Esophagus muscularis mucosa (tissue), 4 donors: ENCODE results near the gene GTF2F1. TPM values are rescaled to one million over a fixed set of nuclear protein-coding genes. Genes with fewer than 3 reads are reported as not detected.
"Not testable (repeated sequence)": the region's sequence is repeated elsewhere in the genome, so short reads cannot be mapped to it uniquely, and the experiment has no call there.

ENCODE experiments used
- DNase-seq: peaks from one replicate; pipeline ENCODE4 v3.0.0-alpha.2; 2017; ENCODE audit errors: extremely low spot score
- H3K27ac ChIP-seq, 4 donors: fragments of 200-600 bp; sonication (generic); replicated peaks in 1 of 4; 1 replicate in 3 of 4; 2 replicates in 1 of 4; pipeline ENCODE4 v1.5.1; 2016 to 2019; ENCODE audit warnings: mild to moderate bottlenecking in 1 of 4
- H3K27me3 ChIP-seq, 4 donors: fragments of 200-600 bp; sonication (generic); one replicate each; pipeline versions ENCODE4 v1.5.1 to v1.6.0; 2016 to 2019
- H3K36me3 ChIP-seq, 4 donors: fragments of 200-600 bp; sonication (generic); one replicate each; pipeline ENCODE4 v1.5.1; 2016 to 2019
- H3K4me1 ChIP-seq, 4 donors: fragments of 200-600 bp; sonication (generic); one replicate each; pipeline ENCODE4 v1.5.1; 2016 to 2019
- H3K4me3 ChIP-seq, 4 donors: fragments of 200-600 bp; sonication (generic); 1 replicate in 2 of 4; 2 replicates in 2 of 4; pipeline ENCODE4 v1.5.1; 2016 to 2019; ENCODE audit warnings: mild to moderate bottlenecking in 4 of 4, moderate library complexity in 1 of 4
- H3K9me3 ChIP-seq, 4 donors: fragments of 200-600 bp; sonication (generic); 1 replicate in 3 of 4; 2 replicates in 1 of 4; pipeline ENCODE4 v1.5.1; 2016 to 2019
- CTCF ChIP-seq, 3 experiments: fragments of 200-600 bp in 2 of 3; fragments of 450-650 bp in 1 of 3; sonication (generic) in 2 of 3; IDR thresholded peaks; one replicate each; pipeline ENCODE4 v1.5.1; 2017 to 2019; ENCODE audit warnings: antibody characterized with exemption in 3 of 3, mild to moderate bottlenecking in 2 of 3, moderate library complexity in 1 of 3
- EP300 ChIP-seq: sonication (generic); formaldehyde crosslinking; IDR thresholded peaks from one replicate; pipeline ENCODE4 v1.6.1; 2017; ENCODE audit warnings: antibody characterized with exemption
- POLR2A ChIP-seq: fragments of 450-650 bp; IDR thresholded peaks from one replicate; pipeline ENCODE4 v1.6.1; 2017; ENCODE audit warnings: antibody characterized with exemption, moderate library complexity, mild to moderate bottlenecking, low read depth
- POLR2AphosphoS5 ChIP-seq, 2 donors: sonication (generic); formaldehyde crosslinking; IDR thresholded peaks; one replicate each; pipeline ENCODE4 v1.6.1; 2017; ENCODE audit warnings: antibody characterized with exemption in 2 of 2
- WGBS: methylation state at CpG from one replicate; pipeline ENCODE4 v1.1.5; 2018; 5-methylcytosine and 5-hydroxymethylcytosine counted together
- intact Hi-C: fragments of 100-400 bp; cut with DNase I; formaldehyde crosslinking; loops from one replicate; pipeline ENCODE4 v1.15.1; 2023
- total RNA-seq, 4 donors: library from RNA; depleted of rRNA; stranded (reverse); fragments of >200 nt; gene quantifications; one replicate each; pipeline versions ENCODE4 v1.1.0 to v1.2.1, GENCODE V29; 2016

Gene GTF2F1
- total RNA-seq, 4 donors from 2014 or later, result 43.6 to 61.0 (median 56.8) TPM

- intact Hi-C loops, result no loop called here
Observed at GRCh38 chr19:6359568-6360341, 33.2 kb downstream of the GTF2F1 start.

DNA sequence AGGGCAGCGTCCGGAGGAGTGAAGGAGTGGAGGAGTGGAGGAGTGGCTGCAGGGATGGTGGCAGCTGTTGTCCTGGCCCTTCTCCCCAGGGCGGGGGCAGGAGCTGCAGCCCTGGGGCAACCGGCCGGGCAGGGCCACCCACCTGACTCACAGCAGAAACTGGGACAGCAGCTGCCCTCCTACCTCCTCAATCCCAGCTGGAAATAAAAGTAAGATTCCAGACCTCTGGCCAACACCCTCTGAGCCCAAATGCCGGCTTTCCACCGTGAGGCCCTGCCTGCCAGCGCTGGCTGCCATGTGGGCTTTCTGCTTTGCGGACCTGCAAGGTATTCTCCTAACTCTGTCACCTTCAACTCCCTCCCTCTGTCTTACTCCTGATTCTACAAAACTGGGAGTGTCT is 35.0 kb downstream of the GTF2F1 start:
- intact Hi-C loops, result no loop called here
- H3K27ac ChIP-seq, result no peak overlapping the region
- TF ChIP-seq EP300, result no peak
- TF ChIP-seq CTCF (IDR thresholded peaks at IDR 0.05), result no peak
- no peak for TF ChIP-seq POLR2A
- no peak for TF ChIP-seq POLR2AphosphoS5 (IDR thresholded peaks at IDR 0.05)
- no peak overlapping the region for H3K4me3 ChIP-seq
- H3K36me3 ChIP-seq, result no peaks in the 10 kb centered on the region
- H3K9me3 ChIP-seq, result no peaks in the 10 kb centered on the region
- H3K4me1 ChIP-seq, result peaks cover 7 to 15% (median 11%) of the 10 kb centered on the region in 4 donors
- H3K27me3 ChIP-seq, result no peaks in the 10 kb centered on the region
- WGBS, result 77% methylated on average over 7 of the region's 9 CpGs
- no peak for DNase-seq

More at GRCh38 chr19:6359568-6360341, 33.2 kb downstream of the GTF2F1 start:
- Histone ChIP-seq H3K4me1 (peaks cover 7 to 21% (median 18%) of the 10 kb centered on the region in 4 donors), H3K27me3 (no peaks in the 10 kb centered on the region), H3K4me3 (no peak overlapping the region), H3K9me3 (no peaks in the 10 kb centered on the region), H3K36me3 (peaks cover 8 to 17% (median 15%) of the 10 kb centered on the region in 4 donors), H3K27ac (no peak overlapping the region)
- no peak for DNase-seq
- no peak for TF ChIP-seq CTCF (IDR thresholded peaks at IDR 0.05)
- no peak for TF ChIP-seq POLR2AphosphoS5 (IDR thresholded peaks at IDR 0.05)
- TF ChIP-seq EP300, result no peak
- no peak for TF ChIP-seq POLR2A
- 88% methylated on average over 5 of the region's 5 CpGs for WGBS

GRCh38 chr19:6357174-6357573 is 35.8 kb downstream of the GTF2F1 start:
- H3K27ac ChIP-seq, result no peak overlapping the region
- TF ChIP-seq CTCF (IDR thresholded peaks at IDR 0.05) (no peak), POLR2A (no peak), EP300 (no peak)
- H3K4me3 ChIP-seq, result no peak overlapping the region
- intact Hi-C loops, result no loop called here
- H3K27me3 ChIP-seq, result no peaks in the 10 kb centered on the region
- DNase-seq, result no peak
- no peaks in the 10 kb centered on the region for H3K9me3 ChIP-seq
- WGBS, result 84% methylated on average over 14 of the region's 14 CpGs
- H3K36me3 ChIP-seq, result no peaks in the 10 kb centered on the region
- peaks cover 0 to 7% (median 3%) of the 10 kb centered on the region in 4 donors for H3K4me1 ChIP-seq

DNA sequence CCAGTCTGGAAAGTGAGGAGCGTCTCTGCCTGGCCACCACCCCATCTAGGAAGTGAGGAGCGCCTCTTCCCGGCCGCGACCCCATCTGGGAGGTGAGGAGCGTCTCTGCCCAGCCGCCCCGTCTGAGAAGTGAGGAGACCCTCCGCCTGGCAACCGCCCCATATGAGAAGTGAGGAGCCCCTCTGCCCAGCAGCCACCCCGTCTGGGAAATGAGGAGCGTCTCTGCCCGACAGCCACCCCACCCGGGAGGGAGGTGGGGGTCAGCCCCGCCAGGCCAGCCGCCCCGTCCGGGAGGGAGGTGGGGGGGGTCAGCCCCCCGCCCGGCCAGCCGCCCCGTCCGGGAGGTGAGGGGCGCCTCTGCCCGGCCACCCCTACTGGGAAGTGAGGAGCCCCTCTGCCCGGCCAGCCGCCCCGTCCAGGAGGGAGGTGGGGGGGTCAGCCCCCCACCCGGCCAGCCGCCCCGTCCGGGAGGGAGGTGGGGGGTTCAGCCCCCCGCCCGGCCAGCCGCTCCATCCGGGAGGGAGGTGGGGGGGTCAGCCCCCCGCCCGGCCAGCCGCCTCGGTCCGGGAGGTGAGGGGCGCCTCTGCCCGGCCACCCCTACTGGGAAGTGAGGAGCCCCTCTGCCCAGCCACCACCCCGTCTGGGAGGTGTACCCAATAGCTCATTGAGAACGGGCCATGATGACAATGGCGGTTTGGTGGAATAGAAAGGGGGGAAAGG is 37.5 kb downstream of the GTF2F1 start:
- H3K36me3 ChIP-seq, H3K9me3 ChIP-seq, intact Hi-C loops, H3K27ac ChIP-seq, H3K4me1 ChIP-seq, DNase-seq, H3K4me3 ChIP-seq, H3K27me3 ChIP-seq: not testable (repeated sequence)
- 89% methylated on average over 3 of the region's 46 CpGs for WGBS

DNA sequence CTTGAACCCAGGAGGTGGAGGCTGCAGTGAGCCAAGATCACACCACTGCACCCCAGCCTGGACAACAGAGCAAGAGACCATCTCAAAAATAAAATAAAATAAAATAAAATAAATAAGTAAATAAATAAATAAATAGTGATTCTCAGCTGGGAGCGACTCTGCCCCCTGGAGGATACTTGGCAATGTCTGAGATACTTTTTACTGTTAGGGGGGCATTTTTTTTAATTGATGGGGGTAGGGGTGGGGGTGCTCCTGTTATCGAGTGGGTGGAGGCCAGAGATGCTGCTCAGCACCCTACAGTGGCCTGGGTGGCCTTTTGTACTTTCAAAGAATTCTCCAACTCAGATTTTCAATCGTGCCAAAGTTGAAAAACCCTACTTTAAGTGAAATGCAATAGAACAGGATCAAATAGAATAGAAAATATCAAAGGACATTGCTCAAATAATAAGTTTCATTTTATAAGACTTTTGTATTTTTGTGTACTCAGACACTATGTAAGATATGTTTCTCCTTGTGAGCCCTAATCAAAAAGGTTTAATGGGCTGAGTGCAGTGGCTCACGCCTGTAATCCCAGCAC is 38.8 kb downstream of the GTF2F1 start:
- Histone ChIP-seq H3K27me3 (no peaks in the 10 kb centered on the region), H3K4me3 (no peak overlapping the region), H3K36me3 (no peaks in the 10 kb centered on the region), H3K4me1 (no peaks in the 10 kb centered on the region), H3K9me3 (no peaks in the 10 kb centered on the region), H3K27ac (no peak overlapping the region)
- DNase-seq, result no peak
- 63% methylated on average over 4 of the region's 4 CpGs for WGBS
- TF ChIP-seq CTCF (IDR thresholded peaks at IDR 0.05) (peak in 1 of 3 experiments; percentile 47), POLR2AphosphoS5 (IDR thresholded peaks at IDR 0.05) (no peak)
- intact Hi-C loops, result no loop called here
